Muscle layer of colon (tissue), 2 donors: ENCODE measurements around the gene SBK2.

Source experiments
- H3K27ac ChIP-seq: one replicate; pipeline ENCODE4 v1.7.0; 2013; ENCODE audit warnings: low read depth, mild to moderate bottlenecking, low read length, moderate library complexity
- H3K27me3 ChIP-seq, 2 donors: one replicate each; pipeline ENCODE4 v1.7.0; 2013; ENCODE audit warnings: low read length in 2 of 2, mild to moderate bottlenecking in 2 of 2; ENCODE audit not compliant: insufficient read depth in 2 of 2, control insufficient read depth in 1 of 2
- H3K36me3 ChIP-seq: one replicate; pipeline ENCODE4 v1.7.0; 2013; ENCODE audit warnings: mild to moderate bottlenecking, low read length; ENCODE audit not compliant: insufficient read depth
- H3K4me1 ChIP-seq: one replicate; pipeline ENCODE4 v1.7.0; 2013; ENCODE audit warnings: mild to moderate bottlenecking, low read length; ENCODE audit not compliant: insufficient read depth
- H3K4me3 ChIP-seq, 2 donors: one replicate each; pipeline ENCODE4 v1.7.0; 2013; ENCODE audit warnings: low read length in 2 of 2, low read depth in 1 of 2, mild to moderate bottlenecking in 1 of 2, moderate library complexity in 1 of 2
- H3K9ac ChIP-seq: one replicate; pipeline ENCODE4 v1.7.0; 2013; ENCODE audit warnings: low read length
- H3K9me3 ChIP-seq: one replicate; pipeline ENCODE4 v1.7.0; 2013; ENCODE audit warnings: mild to moderate bottlenecking, low read length
- donor health status: abdominal sarcoma.
- donor health status: Adenocarcinoma of cecum.

The SBK2 gene

GRCh38 chr19:55553217-55554182, 16.6 kb upstream of the SBK2 start:
- H3K9ac ChIP-seq: no peak overlapping the region
- no peaks in the 10 kb centered on the region for H3K4me1 ChIP-seq
- no peak overlapping the region for H3K4me3 ChIP-seq
- peaks cover 0 to 17% of the 10 kb centered on the region in 2 donors for H3K27me3 ChIP-seq
- H3K9me3 ChIP-seq: no peaks in the 10 kb centered on the region
- H3K36me3 ChIP-seq: no peaks in the 10 kb centered on the region
- no peak overlapping the region for H3K27ac ChIP-seq

- H3K4me1 ChIP-seq: no peaks in the 10 kb centered on the region
- H3K27me3 ChIP-seq: peaks cover 0 to 17% of the 10 kb centered on the region in 2 donors
- H3K9ac ChIP-seq: no peak overlapping the region
- H3K9me3 ChIP-seq: no peaks in the 10 kb centered on the region
- H3K27ac ChIP-seq: no peak overlapping the region
- H3K4me3 ChIP-seq: no peak overlapping the region
- no peaks in the 10 kb centered on the region for H3K36me3 ChIP-seq
These were observed 15.7 kb upstream of the SBK2 start for GRCh38 chr19:55552620-55553019.

GRCh38 chr19:55552206-55552605, 15.3 kb upstream of the SBK2 start:
- H3K4me1 ChIP-seq: no peaks in the 10 kb centered on the region
- no peak overlapping the region for H3K9ac ChIP-seq
- peaks cover 0 to 19% of the 10 kb centered on the region in 2 donors for H3K27me3 ChIP-seq

GRCh38 chr19:55550321-55550650, 13.4 kb upstream of the SBK2 start:
- Histone ChIP-seq H3K4me3 (no peak overlapping the region), H3K27me3 (peaks cover 0 to 27% of the 10 kb centered on the region in 2 donors), H3K9me3 (no peaks in the 10 kb centered on the region), H3K36me3 (no peaks in the 10 kb centered on the region), H3K4me1 (no peaks in the 10 kb centered on the region), H3K9ac (no peak overlapping the region), H3K27ac (no peak overlapping the region)

More at GRCh38 chr19:55552206-55552605, 15.3 kb upstream of the SBK2 start:
- no peak overlapping the region for H3K27ac ChIP-seq
- no peaks in the 10 kb centered on the region for H3K9me3 ChIP-seq
- H3K4me3 ChIP-seq: no peak overlapping the region
- H3K36me3 ChIP-seq: no peaks in the 10 kb centered on the region

- H3K9ac ChIP-seq: no peak overlapping the region
- no peak overlapping the region for H3K4me3 ChIP-seq
- peaks cover 0 to 30% of the 10 kb centered on the region in 2 donors for H3K27me3 ChIP-seq
- H3K36me3 ChIP-seq: no peaks in the 10 kb centered on the region
- no peaks in the 10 kb centered on the region for H3K9me3 ChIP-seq
- H3K4me1 ChIP-seq: no peaks in the 10 kb centered on the region
- H3K27ac ChIP-seq: no peak overlapping the region
These were observed 12.8 kb upstream of the SBK2 start for GRCh38 chr19:55549500-55550320.

- no peak overlapping the region for H3K27ac ChIP-seq
- H3K27me3 ChIP-seq: peaks cover 0 to 37% of the 10 kb centered on the region in 2 donors
- H3K36me3 ChIP-seq: no peaks in the 10 kb centered on the region
- H3K9me3 ChIP-seq: no peaks in the 10 kb centered on the region
- H3K9ac ChIP-seq: no peak overlapping the region
- no peaks in the 10 kb centered on the region for H3K4me1 ChIP-seq
- H3K4me3 ChIP-seq: no peak overlapping the region
These were observed 10.1 kb upstream of the SBK2 start for GRCh38 chr19:55546822-55547614.

GRCh38 chr19:55546011-55546410, 9.1 kb upstream of the SBK2 start:
- no peak overlapping the region for H3K9ac ChIP-seq
- no peaks in the 10 kb centered on the region for H3K9me3 ChIP-seq
- H3K27me3 ChIP-seq: peaks cover 0 to 30% of the 10 kb centered on the region in 2 donors
- no peak overlapping the region for H3K4me3 ChIP-seq
- no peaks in the 10 kb centered on the region for H3K36me3 ChIP-seq
- H3K4me1 ChIP-seq: no peaks in the 10 kb centered on the region
- no peak overlapping the region for H3K27ac ChIP-seq

- Histone ChIP-seq H3K27me3 (peaks cover 0 to 27% of the 10 kb centered on the region in 2 donors), H3K4me1 (no peaks in the 10 kb centered on the region), H3K9me3 (no peaks in the 10 kb centered on the region), H3K4me3 (no peak within 1 kb of the TSS), H3K9ac (no peak within 1 kb of the TSS), H3K27ac (no peak within 1 kb of the TSS), H3K36me3 (no peaks in the 10 kb centered on the region)
These were observed 8.5 kb upstream of the SBK2 start, which contains the start of gene SBK3 for GRCh38 chr19:55545443-55545842. TSS of gene SBK3 (minus strand) at chr19:55545543. CDS start at chr19:55545543, 0 bp downstream.

GRCh38 chr19:55544776-55545439, 8.0 kb upstream of the SBK2 start:
- Histone ChIP-seq H3K27me3 (peaks cover 0 to 23% of the 10 kb centered on the region in 2 donors), H3K4me3 (no peak overlapping the region), H3K9ac (no peak overlapping the region), H3K4me1 (no peaks in the 10 kb centered on the region), H3K27ac (no peak overlapping the region), H3K9me3 (no peaks in the 10 kb centered on the region), H3K36me3 (no peaks in the 10 kb centered on the region)

GRCh38 chr19:55544014-55544413, 7.1 kb upstream of the SBK2 start:
- Histone ChIP-seq H3K27me3 (peaks cover 0 to 23% of the 10 kb centered on the region in 2 donors), H3K9ac (no peak overlapping the region), H3K36me3 (no peaks in the 10 kb centered on the region), H3K9me3 (no peaks in the 10 kb centered on the region), H3K4me1 (no peaks in the 10 kb centered on the region), H3K4me3 (no peak overlapping the region), H3K27ac (no peak overlapping the region)
